Hematopoietic multipotent progenitor cell treated with erythropoietin and hydrocortisone succinate and interleukin-3 and kit ligand, for 17 days (in vitro differentiated cells): Measurements from ENCODE around the gene ZRSR2.

Source experiments
- DNase-seq: peaks from one replicate; pipeline ENCODE4 v3.0.0-alpha.2; 2015; ENCODE audit warnings: low spot score

Gene ZRSR2

DNA sequence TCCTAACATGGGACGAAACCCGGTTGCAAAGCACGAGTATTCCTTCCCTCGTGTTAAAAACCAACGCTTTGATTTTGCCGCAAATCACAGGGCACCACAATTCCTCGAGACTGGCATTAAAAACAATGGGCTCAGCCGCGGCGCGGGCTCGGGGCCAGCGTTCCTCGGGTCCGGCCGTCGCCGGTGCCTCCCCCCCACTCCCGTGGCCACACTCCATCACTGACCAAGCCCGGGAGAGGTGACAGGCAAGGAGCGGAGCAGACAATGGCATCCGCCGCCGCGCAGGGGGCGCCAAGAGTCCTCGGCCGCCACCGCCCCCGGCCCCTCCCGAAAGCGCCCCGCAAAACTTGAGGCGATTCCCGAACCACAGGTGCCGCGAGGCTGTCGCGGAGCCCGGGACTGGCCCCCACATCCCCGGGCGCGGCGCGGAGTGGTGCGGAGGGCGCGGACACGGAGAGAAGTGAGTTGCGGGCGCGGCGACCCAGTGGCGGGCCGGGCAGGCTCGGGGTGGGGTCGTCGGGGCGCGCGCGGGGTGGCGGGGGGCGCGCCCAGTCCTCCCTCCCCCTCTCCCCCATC lies 63.9 kb downstream of the ZRSR2 start:
- peak; percentile 33 for DNase-seq

GRCh38 chrX:15854712-15855567 lies 64.7 kb downstream of the ZRSR2 start, which contains the start of gene AP1S2:
AP1S2 (minus strand) TSS chrX:15854813; CDS start chrX:15852524, 2,289 bp downstream.
- DNase-seq, result peak; percentile 89

- peak; percentile 7 for DNase-seq
Measured at GRCh38 chrX:15855568-15856221, 65.4 kb downstream of the ZRSR2 start.

GRCh38 chrX:15856222-15856587 lies 65.9 kb downstream of the ZRSR2 start:
- no peak for DNase-seq

- no peak for DNase-seq
Measured at GRCh38 chrX:15856636-15857035, 66.4 kb downstream of the ZRSR2 start.

DNA sequence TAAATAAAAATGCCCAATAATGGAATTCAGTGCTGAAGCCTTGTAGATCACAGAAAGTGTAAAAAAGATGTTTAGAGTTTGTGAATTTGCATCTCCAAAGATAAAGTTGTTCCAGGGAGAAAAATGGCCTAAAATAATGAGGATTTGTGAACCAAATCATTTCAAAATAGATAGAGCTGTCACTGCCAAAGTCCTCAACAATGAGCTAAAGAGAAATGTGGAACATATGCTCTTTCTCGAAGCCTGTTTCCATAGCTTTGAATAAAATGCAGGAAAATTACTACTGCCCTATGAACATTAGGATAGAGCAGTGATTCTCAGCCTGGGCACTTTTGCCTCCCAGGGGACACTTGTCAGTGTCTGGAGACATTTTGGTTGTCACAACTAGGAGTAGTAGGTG lies 67.8 kb downstream of the ZRSR2 start:
- DNase-seq, result no peak

DNA sequence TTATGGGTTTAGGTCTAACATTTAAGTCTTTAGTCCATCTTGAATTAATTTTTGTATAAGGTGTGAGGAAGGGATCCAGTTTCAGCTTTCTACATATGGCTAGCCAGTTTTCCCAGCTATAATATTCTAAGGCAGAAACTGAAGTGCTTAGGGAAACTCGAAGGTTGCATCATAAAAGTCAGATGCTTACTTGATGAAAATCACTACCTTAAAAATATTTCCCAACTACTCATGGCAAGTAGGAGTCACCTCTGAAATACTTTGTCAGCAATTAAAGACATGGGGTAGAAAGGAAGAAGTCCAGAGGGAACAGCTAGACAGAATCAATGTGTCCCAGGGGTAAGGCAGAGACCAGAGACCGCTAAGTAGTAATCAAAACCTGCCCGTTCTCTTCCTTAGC lies 70.6 kb downstream of the ZRSR2 start:
- no peak for DNase-seq

DNA sequence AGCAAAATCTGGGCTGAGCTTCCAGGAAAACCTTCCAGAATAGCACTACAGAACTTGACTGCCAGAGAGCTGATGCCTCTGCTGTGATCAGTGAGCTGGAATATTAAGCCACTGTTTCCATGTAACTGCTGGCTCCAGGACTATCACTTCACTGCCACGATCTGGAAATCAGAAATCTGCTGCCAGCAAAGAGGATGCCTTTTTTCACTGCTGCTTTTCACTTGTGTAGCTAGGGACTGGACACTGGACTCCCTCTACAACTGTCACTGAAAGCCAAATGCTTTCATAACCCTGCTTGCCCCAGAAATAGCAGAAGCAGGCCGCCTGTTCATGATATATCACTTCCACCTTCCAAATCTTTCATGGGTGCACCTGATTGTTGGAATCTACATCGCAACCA lies 73.7 kb downstream of the ZRSR2 start:
- DNase-seq, result no peak

GRCh38 chrX:15864629-15865028 lies 74.3 kb downstream of the ZRSR2 start:
- DNase-seq, result no peak

DNA sequence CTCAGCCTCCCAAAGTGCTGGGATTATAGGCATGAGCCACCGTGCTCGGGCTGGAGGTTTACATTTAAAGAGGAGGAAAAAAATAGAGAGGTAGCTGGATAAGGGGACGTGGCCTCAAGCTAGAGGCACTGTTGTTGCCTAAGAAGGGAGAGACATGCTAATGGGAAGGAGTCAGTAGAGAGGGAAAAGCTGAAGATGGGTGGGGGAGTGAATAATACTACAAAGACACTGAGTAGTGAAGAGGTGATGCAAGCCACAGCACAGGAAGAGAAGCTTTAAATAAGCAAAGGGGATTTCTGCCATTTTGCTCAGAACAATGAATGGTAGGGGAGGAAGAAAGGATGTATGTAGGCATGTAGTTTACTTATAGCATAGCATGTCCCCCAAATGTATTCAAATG lies 75.9 kb downstream of the ZRSR2 start:
- DNase-seq, result no peak

GRCh38 chrX:15869695-15870094 lies 79.4 kb downstream of the ZRSR2 start:
- no peak for DNase-seq

GRCh38 chrX:15870310-15870709 lies 80.0 kb downstream of the ZRSR2 start:
- DNase-seq, result no peak
